ENCODE data around the gene TCF3. TPM values are rescaled to one million over a fixed set of nuclear protein-coding genes. Genes with fewer than 3 reads are reported as not detected.
A peak's percentile ranks its signal among the peaks of the same experiment; 100 is the strongest.

TCF3 gene
- total RNA-seq, 1 donor, result 55.0 TPM

- Histone ChIP-seq H3K79me2 (ENCODE audit: insufficient read depth, low read length) (peaks cover under 1% of the 10 kb centered on the region), H3K4me3 (ENCODE audit: insufficient read depth, low read length) (no peak overlapping the region), H3K4me2 (ENCODE audit: insufficient read depth, low read length) (no peak overlapping the region), H2AFZ (ENCODE audit: low read length) (no peak overlapping the region), H3K9me3 (ENCODE audit: low read depth, low read length) (no peaks in the 10 kb centered on the region), H3K36me3 (ENCODE audit: insufficient read depth, low read length) (peaks cover 15% of the 10 kb centered on the region), H4K20me1 (ENCODE audit: insufficient read depth, low read length) (peaks cover 5% of the 10 kb centered on the region), H3K27ac (ENCODE audit: low read depth, low read length) (no peak overlapping the region), H3K4me1 (ENCODE audit: insufficient read depth, low read length) (no peaks in the 10 kb centered on the region), H3K27me3 (ENCODE audit: insufficient read depth, low read length) (no peaks in the 10 kb centered on the region)
- no peak for DNase-seq (ENCODE audit: insufficient read length, low spot score, missing footprints)
- TF ChIP-seq CTCF (IDR thresholded peaks at IDR 0.05; ENCODE audit: extremely low read depth, low read depth, low read length), result no peak
These were observed 23.1 kb downstream of the TCF3 start for GRCh38 chr19:1629256-1629808.

- Histone ChIP-seq H3K4me2 (ENCODE audit: insufficient read depth, low read length) (no peak overlapping the region), H3K9me3 (ENCODE audit: low read depth, low read length) (no peaks in the 10 kb centered on the region), H3K79me2 (ENCODE audit: insufficient read depth, low read length) (no peaks in the 10 kb centered on the region), H2AFZ (ENCODE audit: low read length) (no peak overlapping the region), H3K27me3 (ENCODE audit: insufficient read depth, low read length) (no peaks in the 10 kb centered on the region), H3K4me3 (ENCODE audit: insufficient read depth, low read length) (no peak overlapping the region), H3K4me1 (ENCODE audit: insufficient read depth, low read length) (no peaks in the 10 kb centered on the region), H3K27ac (ENCODE audit: low read depth, low read length) (no peak overlapping the region), H3K36me3 (ENCODE audit: insufficient read depth, low read length) (peaks cover 26% of the 10 kb centered on the region), H4K20me1 (ENCODE audit: insufficient read depth, low read length) (peaks cover 7% of the 10 kb centered on the region)
- TF ChIP-seq CTCF (IDR thresholded peaks at IDR 0.05; ENCODE audit: extremely low read depth, low read depth, low read length), result no peak
- DNase-seq (ENCODE audit: insufficient read length, low spot score, missing footprints), result no peak
These were observed 25.2 kb downstream of the TCF3 start for GRCh38 chr19:1627194-1627593.

GRCh38 chr19:1626417-1627010, 25.9 kb downstream of the TCF3 start:
- H3K36me3 ChIP-seq (ENCODE audit: insufficient read depth, low read length), result peaks cover 26% of the 10 kb centered on the region
- no peaks in the 10 kb centered on the region for H3K4me1 ChIP-seq (ENCODE audit: insufficient read depth, low read length)
- no peak overlapping the region for H3K4me2 ChIP-seq (ENCODE audit: insufficient read depth, low read length)
- H3K4me3 ChIP-seq (ENCODE audit: insufficient read depth, low read length), result no peak overlapping the region
- peak; percentile 86 for DNase-seq (ENCODE audit: insufficient read length, low spot score, missing footprints)
- H3K27ac ChIP-seq (ENCODE audit: low read depth, low read length), result no peak overlapping the region
- H2AFZ ChIP-seq (ENCODE audit: low read length), result no peak overlapping the region
- TF ChIP-seq CTCF (IDR thresholded peaks at IDR 0.05; ENCODE audit: extremely low read depth, low read depth, low read length), result no peak
- H3K79me2 ChIP-seq (ENCODE audit: insufficient read depth, low read length), result no peaks in the 10 kb centered on the region
- peaks cover 7% of the 10 kb centered on the region for H4K20me1 ChIP-seq (ENCODE audit: insufficient read depth, low read length)
- H3K9me3 ChIP-seq (ENCODE audit: low read depth, low read length), result no peaks in the 10 kb centered on the region
- H3K27me3 ChIP-seq (ENCODE audit: insufficient read depth, low read length), result no peaks in the 10 kb centered on the region

- TF ChIP-seq CTCF (IDR thresholded peaks at IDR 0.05; ENCODE audit: extremely low read depth, low read depth, low read length), result peak; percentile 66
- Histone ChIP-seq H3K27me3 (ENCODE audit: insufficient read depth, low read length) (no peaks in the 10 kb centered on the region), H4K20me1 (ENCODE audit: insufficient read depth, low read length) (peaks cover 9% of the 10 kb centered on the region), H3K4me3 (ENCODE audit: insufficient read depth, low read length) (no peak overlapping the region), H3K36me3 (ENCODE audit: insufficient read depth, low read length) (peaks cover 30% of the 10 kb centered on the region), H3K27ac (ENCODE audit: low read depth, low read length) (no peak overlapping the region), H3K9me3 (ENCODE audit: low read depth, low read length) (no peaks in the 10 kb centered on the region), H3K79me2 (ENCODE audit: insufficient read depth, low read length) (no peaks in the 10 kb centered on the region), H2AFZ (ENCODE audit: low read length) (no peak overlapping the region), H3K4me1 (ENCODE audit: insufficient read depth, low read length) (no peaks in the 10 kb centered on the region), H3K4me2 (ENCODE audit: insufficient read depth, low read length) (no peak overlapping the region)
- DNase-seq (ENCODE audit: insufficient read length, low spot score, missing footprints), result peak; percentile 97
These were observed 28.0 kb downstream of the TCF3 start for GRCh38 chr19:1624458-1624857.

Measured in osteoblast (primary cell).